HG03520 (cell line): ENCODE results near the gene SMIM11.
"Not testable (repeated sequence)": the region's sequence is repeated elsewhere in the genome, so short reads cannot be mapped to it uniquely, and the experiment has no call there.

Source experiments
- ATAC-seq: cut with Tn5 transposase; IDR thresholded peaks from one replicate; pipeline ENCODE4 v1.9.1; 2021; ENCODE audit warnings: mild to moderate bottlenecking, moderate library complexity; ENCODE audit not compliant: unreplicated experiment

SMIM11 gene

GRCh38 chr21:34407294-34407693 is 32.0 kb downstream of the SMIM11 start:
- not testable (repeated sequence) for ATAC-seq

DNA sequence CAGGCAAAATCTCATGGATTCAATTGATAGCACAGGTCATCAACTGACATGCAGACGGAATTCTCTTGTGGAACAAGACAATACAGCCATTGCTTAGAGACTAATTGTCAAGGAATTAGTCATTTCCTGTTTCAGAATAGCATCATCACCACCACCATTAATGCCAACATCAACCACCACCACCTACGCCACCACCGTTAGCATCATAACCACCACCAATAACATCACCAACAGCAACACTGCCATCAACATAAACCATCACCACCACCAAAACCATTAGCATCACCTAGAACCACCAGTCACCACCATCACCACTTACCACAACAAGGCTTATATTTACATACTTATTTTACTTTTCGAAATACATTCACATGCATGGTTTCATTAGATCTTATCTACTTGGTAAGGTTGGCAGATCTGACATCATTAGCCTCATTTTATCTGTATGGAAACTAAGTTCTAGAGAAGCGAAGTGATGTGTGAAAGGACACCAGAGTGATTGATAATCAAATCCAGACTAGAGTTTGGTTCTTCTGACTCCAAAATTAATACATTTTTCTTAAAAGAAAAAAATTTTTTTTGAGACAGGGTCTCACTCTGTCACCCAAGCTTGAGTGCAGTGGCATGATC is 42.3 kb downstream of the SMIM11 start:
- ATAC-seq: not testable (repeated sequence)

DNA sequence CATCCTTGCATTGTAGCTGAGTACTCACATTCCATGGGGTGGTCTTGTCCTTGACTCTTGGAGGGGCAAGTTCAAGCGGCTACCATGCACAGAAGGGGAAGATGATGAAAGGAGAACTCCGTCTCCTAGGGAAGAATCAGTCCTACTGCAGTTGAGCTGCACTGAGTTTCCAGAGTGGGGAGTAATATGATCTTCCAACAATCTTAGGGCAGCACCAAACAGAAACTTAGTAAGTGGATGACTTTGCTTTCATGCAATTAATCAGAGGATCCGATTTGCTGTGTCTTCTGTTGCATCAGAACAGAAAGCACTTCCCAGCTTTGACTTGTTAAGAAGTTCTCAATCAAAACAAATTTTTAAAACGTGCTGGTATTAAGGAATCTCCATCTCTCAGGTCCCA is 48.5 kb downstream of the SMIM11 start, which contains the start of gene SMIM34:
SMIM34 (minus strand) TSS at position 147 of the 400 bp plus-strand sequence; CDS start at position 35, 112 bp downstream.
- not testable (repeated sequence) for ATAC-seq

DNA sequence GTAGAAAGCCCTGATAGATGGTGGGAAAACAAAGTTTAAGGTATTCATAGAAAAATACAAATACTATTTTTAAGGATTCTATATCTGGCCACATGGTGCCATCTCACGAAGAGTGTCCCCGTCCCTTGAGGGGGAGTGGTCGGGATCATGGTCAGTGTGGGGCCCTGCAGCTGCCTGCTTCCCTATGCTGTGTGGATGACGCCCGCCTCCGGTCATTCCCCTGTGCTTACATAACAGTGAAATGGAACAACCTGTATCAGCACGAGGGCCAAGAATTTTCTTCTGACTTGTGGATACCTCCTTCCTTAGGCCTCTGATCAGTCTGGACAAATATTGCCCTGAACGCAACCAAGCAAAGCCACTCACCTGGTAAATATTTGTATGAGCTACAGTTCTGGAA is 52.0 kb downstream of the SMIM11 start:
- not testable (repeated sequence) for ATAC-seq

GRCh38 chr21:34428441-34428840 is 53.1 kb downstream of the SMIM11 start:
- ATAC-seq: not testable (repeated sequence)

GRCh38 chr21:34429710-34430109 is 54.4 kb downstream of the SMIM11 start:
- not testable (repeated sequence) for ATAC-seq
